ENCODE measurements around the gene CAV3. TPM values are rescaled to one million over a fixed set of nuclear protein-coding genes. Genes with fewer than 3 reads are reported as not detected.

The CAV3 gene
- total RNA-seq, 1 donor from 2014 or later: not detected

- peaks cover 15% of the 10 kb centered on the region for H3K4me1 Mint-ChIP-seq (ENCODE audit: low read depth)
- DNase-seq (ENCODE audit: low spot score, unreplicated experiment): no peak
- peaks cover 6% of the 10 kb centered on the region for H3K9me3 Mint-ChIP-seq (ENCODE audit: low read depth)
- no peak for TF ChIP-seq CTCF (IDR thresholded peaks at IDR 0.05; ENCODE audit: unreplicated experiment)
- H3K36me3 Mint-ChIP-seq (ENCODE audit: insufficient read depth): peaks cover 1% of the 10 kb centered on the region
- H3K4me3 Mint-ChIP-seq (ENCODE audit: low read depth): no peak overlapping the region
- no peaks in the 10 kb centered on the region for H3K27me3 Mint-ChIP-seq
- H3K27ac Mint-ChIP-seq: no peak overlapping the region
Measured at GRCh38 chr3:8722808-8723207, 10.8 kb upstream of the CAV3 start.

- Mint-ChIP-seq H3K4me1 (ENCODE audit: low read depth) (peaks cover 15% of the 10 kb centered on the region), H3K27ac (no peak overlapping the region), H3K27me3 (no peaks in the 10 kb centered on the region), H3K36me3 (ENCODE audit: insufficient read depth) (peaks cover 1% of the 10 kb centered on the region), H3K4me3 (ENCODE audit: low read depth) (no peak overlapping the region), H3K9me3 (ENCODE audit: low read depth) (peaks cover 6% of the 10 kb centered on the region)
- DNase-seq (ENCODE audit: low spot score, unreplicated experiment): no peak
- no peak for TF ChIP-seq CTCF (IDR thresholded peaks at IDR 0.05; ENCODE audit: unreplicated experiment)
Measured at GRCh38 chr3:8723612-8724011, 10.0 kb upstream of the CAV3 start.

GRCh38 chr3:8724108-8724752 is 9.4 kb upstream of the CAV3 start:
- H3K27me3 Mint-ChIP-seq: no peaks in the 10 kb centered on the region
- peaks cover 15% of the 10 kb centered on the region for H3K4me1 Mint-ChIP-seq (ENCODE audit: low read depth)
- H3K9me3 Mint-ChIP-seq (ENCODE audit: low read depth): peaks cover 6% of the 10 kb centered on the region

GRCh38 chr3:8727605-8728512 is 5.7 kb upstream of the CAV3 start:
- H3K4me1 Mint-ChIP-seq (ENCODE audit: low read depth): peaks cover 31% of the 10 kb centered on the region
- H3K27me3 Mint-ChIP-seq: no peaks in the 10 kb centered on the region
- no peak overlapping the region for H3K27ac Mint-ChIP-seq
- H3K36me3 Mint-ChIP-seq (ENCODE audit: insufficient read depth): peaks cover 1% of the 10 kb centered on the region
- no peak for TF ChIP-seq CTCF (IDR thresholded peaks at IDR 0.05; ENCODE audit: unreplicated experiment)
- DNase-seq (ENCODE audit: low spot score, unreplicated experiment): no peak
- no peak overlapping the region for H3K4me3 Mint-ChIP-seq (ENCODE audit: low read depth)
- peaks cover 10% of the 10 kb centered on the region for H3K9me3 Mint-ChIP-seq (ENCODE audit: low read depth)

More at GRCh38 chr3:8724108-8724752, 9.4 kb upstream of the CAV3 start:
- H3K27ac Mint-ChIP-seq: no peak overlapping the region
- TF ChIP-seq CTCF (IDR thresholded peaks at IDR 0.05; ENCODE audit: unreplicated experiment): no peak
- no peak for DNase-seq (ENCODE audit: low spot score, unreplicated experiment)
- H3K36me3 Mint-ChIP-seq (ENCODE audit: insufficient read depth): peaks cover 1% of the 10 kb centered on the region
- H3K4me3 Mint-ChIP-seq (ENCODE audit: low read depth): no peak overlapping the region

- H3K27me3 Mint-ChIP-seq: no peaks in the 10 kb centered on the region
- no peak for DNase-seq (ENCODE audit: low spot score, unreplicated experiment)
Measured at GRCh38 chr3:8729479-8729878, 4.1 kb upstream of the CAV3 start.

More at GRCh38 chr3:8729479-8729878, 4.1 kb upstream of the CAV3 start:
- Mint-ChIP-seq H3K9me3 (ENCODE audit: low read depth) (peaks cover 10% of the 10 kb centered on the region), H3K4me1 (ENCODE audit: low read depth) (peaks cover 24% of the 10 kb centered on the region), H3K27ac (no peak overlapping the region), H3K36me3 (ENCODE audit: insufficient read depth) (peaks cover 1% of the 10 kb centered on the region), H3K4me3 (ENCODE audit: low read depth) (no peak overlapping the region)
- no peak for TF ChIP-seq CTCF (IDR thresholded peaks at IDR 0.05; ENCODE audit: unreplicated experiment)
